ENCODE results near the gene B3GAT1. TPM values are rescaled to one million over a fixed set of nuclear protein-coding genes. Genes with fewer than 3 reads are reported as not detected.

Gene B3GAT1
- total RNA-seq, 2 donors from 2014 or later: 20.6 to 29.5 TPM

DNA sequence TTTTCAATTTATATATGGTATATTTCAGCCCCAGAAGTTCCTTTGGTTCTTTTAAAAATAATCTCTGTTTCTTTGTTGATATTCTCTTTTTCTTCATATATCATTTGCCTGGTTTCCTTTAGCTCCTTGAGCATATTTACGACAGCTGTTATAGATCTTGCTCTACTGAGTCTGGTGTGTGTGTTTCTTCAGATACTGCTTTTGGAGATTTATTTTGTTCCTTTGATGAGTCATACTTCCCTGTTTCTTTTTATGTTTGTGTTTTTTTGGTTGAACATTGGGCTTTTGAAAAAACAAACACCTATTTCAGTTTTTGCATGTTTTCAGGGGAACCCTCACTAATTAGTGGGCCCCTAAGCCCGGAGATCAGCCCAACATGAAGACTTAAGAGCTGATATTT lies 56.9 kb downstream of the B3GAT1 start:
- Histone ChIP-seq H3K9me3 (ENCODE audit: control insufficient read depth, low read length) (no peaks in the 10 kb centered on the region), H3K9ac (ENCODE audit: extremely low read depth, low read length, poor library complexity, severe bottlenecking) (no peak overlapping the region), H3K27ac (ENCODE audit: low read depth, low read length) (no peak overlapping the region), H3K4me3 (ENCODE audit: low read length) (no peak overlapping the region), H3K27me3 (ENCODE audit: control insufficient read depth, insufficient read depth, low read length, poor library complexity, severe bottlenecking) (no peaks in the 10 kb centered on the region), H3K4me1 (ENCODE audit: control insufficient read depth, insufficient read depth, low read length) (no peaks in the 10 kb centered on the region), H3K36me3 (ENCODE audit: control insufficient read depth, insufficient read depth, low read length) (no peaks in the 10 kb centered on the region)
- no peak for DNase-seq
- H3K4me3 Mint-ChIP-seq: no peak overlapping the region
- peaks cover 1% of the 10 kb centered on the region for H3K4me1 Mint-ChIP-seq
- H3K9me3 Mint-ChIP-seq: peaks cover 2% of the 10 kb centered on the region
- H3K36me3 Mint-ChIP-seq (ENCODE audit: low read depth): peaks cover 2% of the 10 kb centered on the region
- 93% methylated on average over 2 of the region's 2 CpGs; no CpG with 5 or more reads in 1 of the 2 experiments for WGBS, 2 experiments (ENCODE audit: insufficient coverage in 1 of 2, insufficient read length in 1 of 2)
- peaks cover 5% of the 10 kb centered on the region for H3K27me3 Mint-ChIP-seq (ENCODE audit: insufficient read depth)
- H3K27ac Mint-ChIP-seq: no peak overlapping the region
- TF ChIP-seq, protein P1, sequence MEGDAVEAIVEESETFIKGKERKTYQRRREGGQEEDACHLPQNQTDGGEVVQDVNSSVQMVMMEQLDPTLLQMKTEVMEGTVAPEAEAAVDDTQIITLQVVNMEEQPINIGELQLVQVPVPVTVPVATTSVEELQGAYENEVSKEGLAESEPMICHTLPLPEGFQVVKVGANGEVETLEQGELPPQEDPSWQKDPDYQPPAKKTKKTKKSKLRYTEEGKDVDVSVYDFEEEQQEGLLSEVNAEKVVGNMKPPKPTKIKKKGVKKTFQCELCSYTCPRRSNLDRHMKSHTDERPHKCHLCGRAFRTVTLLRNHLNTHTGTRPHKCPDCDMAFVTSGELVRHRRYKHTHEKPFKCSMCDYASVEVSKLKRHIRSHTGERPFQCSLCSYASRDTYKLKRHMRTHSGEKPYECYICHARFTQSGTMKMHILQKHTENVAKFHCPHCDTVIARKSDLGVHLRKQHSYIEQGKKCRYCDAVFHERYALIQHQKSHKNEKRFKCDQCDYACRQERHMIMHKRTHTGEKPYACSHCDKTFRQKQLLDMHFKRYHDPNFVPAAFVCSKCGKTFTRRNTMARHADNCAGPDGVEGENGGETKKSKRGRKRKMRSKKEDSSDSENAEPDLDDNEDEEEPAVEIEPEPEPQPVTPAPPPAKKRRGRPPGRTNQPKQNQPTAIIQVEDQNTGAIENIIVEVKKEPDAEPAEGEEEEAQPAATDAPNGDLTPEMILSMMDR (conservative IDR thresholded peaks at IDR 0.05): no peak

DNA sequence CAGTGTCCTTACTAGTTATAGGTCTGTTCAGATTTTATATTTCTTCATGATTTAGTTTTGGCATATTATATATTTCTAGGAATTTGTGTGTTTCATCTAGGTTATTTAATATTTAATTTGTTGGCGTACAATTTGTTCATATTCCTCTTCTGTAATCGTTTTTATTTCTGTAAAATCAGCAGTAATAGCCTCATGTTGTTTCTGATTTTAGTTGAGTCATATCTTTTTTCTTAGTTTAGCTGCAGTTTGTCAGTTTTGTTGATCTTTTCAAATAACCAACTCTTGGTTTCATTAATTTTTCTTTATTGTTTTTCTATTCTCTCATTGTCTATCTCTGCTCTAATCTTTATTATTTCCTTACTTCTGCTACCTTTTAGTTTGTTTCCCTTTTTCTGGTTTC lies 59.9 kb downstream of the B3GAT1 start:
- Histone ChIP-seq H3K9me3 (ENCODE audit: control insufficient read depth, low read length) (no peaks in the 10 kb centered on the region), H3K27ac (ENCODE audit: low read depth, low read length) (no peak overlapping the region), H3K4me1 (ENCODE audit: control insufficient read depth, insufficient read depth, low read length) (no peaks in the 10 kb centered on the region), H3K9ac (ENCODE audit: extremely low read depth, low read length, poor library complexity, severe bottlenecking) (no peak overlapping the region), H3K27me3 (ENCODE audit: control insufficient read depth, insufficient read depth, low read length, poor library complexity, severe bottlenecking) (no peaks in the 10 kb centered on the region), H3K4me3 (ENCODE audit: low read length) (no peak overlapping the region), H3K36me3 (ENCODE audit: control insufficient read depth, insufficient read depth, low read length) (no peaks in the 10 kb centered on the region)
- Mint-ChIP-seq H3K27me3 (ENCODE audit: insufficient read depth) (no peaks in the 10 kb centered on the region), H3K9me3 (peaks cover 2% of the 10 kb centered on the region), H3K4me3 (no peak overlapping the region), H3K4me1 (peaks cover 7% of the 10 kb centered on the region), H3K36me3 (ENCODE audit: low read depth) (peaks cover 2% of the 10 kb centered on the region), H3K27ac (no peak overlapping the region)
- 93% methylated on average over 2 of the region's 2 CpGs; no CpG with 5 or more reads in 1 of the 2 experiments for WGBS, 2 experiments (ENCODE audit: insufficient coverage in 1 of 2, insufficient read length in 1 of 2)
- TF ChIP-seq, protein P1 (conservative IDR thresholded peaks at IDR 0.05): no peak
- DNase-seq: no peak

DNA sequence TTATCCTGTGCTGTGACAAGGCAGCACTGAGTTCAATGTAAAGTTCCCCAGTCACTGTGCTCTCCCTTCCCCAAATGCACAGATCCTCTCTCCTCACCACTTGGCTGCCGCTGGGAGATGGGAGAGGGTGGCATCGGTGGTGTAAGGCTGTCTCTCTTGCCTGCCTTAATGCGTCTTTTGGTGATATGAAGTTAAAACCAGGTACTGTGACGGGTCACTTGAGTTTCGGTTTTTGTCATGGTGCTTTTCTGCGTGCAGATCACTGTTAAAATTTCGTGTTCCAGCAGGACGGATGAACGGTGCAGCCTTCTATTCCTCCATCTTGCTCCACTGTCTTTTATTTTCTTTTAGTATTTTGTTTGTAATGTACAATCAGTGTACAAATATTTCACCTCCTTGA lies 61.7 kb downstream of the B3GAT1 start:
- Histone ChIP-seq H3K9me3 (ENCODE audit: control insufficient read depth, low read length) (no peaks in the 10 kb centered on the region), H3K27ac (ENCODE audit: low read depth, low read length) (no peak overlapping the region), H3K27me3 (ENCODE audit: control insufficient read depth, insufficient read depth, low read length, poor library complexity, severe bottlenecking) (no peaks in the 10 kb centered on the region), H3K9ac (ENCODE audit: extremely low read depth, low read length, poor library complexity, severe bottlenecking) (no peak overlapping the region), H3K4me1 (ENCODE audit: control insufficient read depth, insufficient read depth, low read length) (no peaks in the 10 kb centered on the region), H3K36me3 (ENCODE audit: control insufficient read depth, insufficient read depth, low read length) (no peaks in the 10 kb centered on the region), H3K4me3 (ENCODE audit: low read length) (no peak overlapping the region)
- 89 to 90% methylated on average over 4 to 9 of the region's 9 CpGs for WGBS, 2 experiments (ENCODE audit: insufficient coverage in 1 of 2, insufficient read length in 1 of 2)
- Mint-ChIP-seq H3K9me3 (peaks cover 2% of the 10 kb centered on the region), H3K27ac (no peak overlapping the region), H3K27me3 (ENCODE audit: insufficient read depth) (no peaks in the 10 kb centered on the region), H3K4me3 (no peak overlapping the region), H3K36me3 (ENCODE audit: low read depth) (peaks cover 2% of the 10 kb centered on the region), H3K4me1 (peaks cover 7% of the 10 kb centered on the region)
- no peak for DNase-seq
- TF ChIP-seq, protein P1 (conservative IDR thresholded peaks at IDR 0.05): no peak

All from endodermal cell (in vitro differentiated cells).